ENCODE results near the gene SLC44A1. TPM values are rescaled to one million over a fixed set of nuclear protein-coding genes. Genes with fewer than 3 reads are reported as not detected.

SLC44A1 gene
- total RNA-seq, 2 experiments from 2014 or later = 26.6 to 71.6 TPM

- BruUV-seq (replicated peaks) = no TSS peak
- Histone ChIP-seq H3K27ac (ENCODE audit: low read depth, low read length, poor library complexity, severe bottlenecking) (no peak overlapping the region), H3K4me3 (ENCODE audit: low read depth, low read length, poor library complexity, severe bottlenecking) (no peak overlapping the region), H3K4me1 (ENCODE audit: insufficient read depth, low read length, poor library complexity, severe bottlenecking) (no peaks in the 10 kb centered on the region), H3K9me2 (ENCODE audit: insufficient read depth, low read length) (no peaks in the 10 kb centered on the region), H3K36me3 (ENCODE audit: insufficient read depth, low read length) (no peaks in the 10 kb centered on the region), H3K4me2 (ENCODE audit: low read length) (no peak overlapping the region), H4K20me1 (ENCODE audit: insufficient read depth, low read length) (no peaks in the 10 kb centered on the region), H2AFZ (ENCODE audit: low read length) (no peak overlapping the region), H3K9me3 (ENCODE audit: low read length) (peaks cover 24% of the 10 kb centered on the region; the same call in 1 of the 2 replicates), H3K79me2 (ENCODE audit: insufficient read depth, low read depth, low read length) (no peaks in the 10 kb centered on the region)
- intact Hi-C loops (cut with micrococcal nuclease; ENCODE audit: unreplicated experiment) = no loop called here
- ChIA-PET CTCF (ENCODE audit: unreplicated experiment) (no interaction called here), POLR2A (no interaction called here)
- DNase-seq (ENCODE audit: low spot score) = no peak
- TF ChIP-seq CTCF (conservative IDR thresholded peaks at IDR 0.05; ENCODE audit: low read length) (no peak), EZH2phosphoT487 (IDR thresholded peaks at IDR 0.05; ENCODE audit: borderline replicate concordance, low read depth, low read length) (no peak)
These were observed 20.8 kb upstream of the SLC44A1 start for GRCh38 chr9:105223544-105224140.

- no peak overlapping the region for H3K4me3 ChIP-seq (ENCODE audit: low read depth, low read length, poor library complexity, severe bottlenecking)
- no peaks in the 10 kb centered on the region for H3K4me1 ChIP-seq (ENCODE audit: insufficient read depth, low read length, poor library complexity, severe bottlenecking)
- no peaks in the 10 kb centered on the region for H3K36me3 ChIP-seq (ENCODE audit: insufficient read depth, low read length)
- H2AFZ ChIP-seq (ENCODE audit: low read length) = no peak overlapping the region
- no TSS peak for BruUV-seq (replicated peaks)
- no peaks in the 10 kb centered on the region for H3K79me2 ChIP-seq (ENCODE audit: insufficient read depth, low read depth, low read length)
- TF ChIP-seq EZH2phosphoT487 (IDR thresholded peaks at IDR 0.05; ENCODE audit: borderline replicate concordance, low read depth, low read length) = no peak
- no peak for TF ChIP-seq CTCF (conservative IDR thresholded peaks at IDR 0.05; ENCODE audit: low read length)
- no peaks in the 10 kb centered on the region for H4K20me1 ChIP-seq (ENCODE audit: insufficient read depth, low read length)
- H3K27ac ChIP-seq (ENCODE audit: low read depth, low read length, poor library complexity, severe bottlenecking) = no peak overlapping the region
- ChIA-PET CTCF (ENCODE audit: unreplicated experiment) (no interaction called here), POLR2A (interaction anchor here (0.5 to 0.7 kb wide), 4 partner anchors 13 to 482 kb away, joined by 3 to 7 read pairs (median 3); no protein-coding TSS in a partner anchor)
- no peak for DNase-seq (ENCODE audit: low spot score)
- intact Hi-C loops (cut with micrococcal nuclease; ENCODE audit: unreplicated experiment) = no loop called here
- no peak overlapping the region for H3K4me2 ChIP-seq (ENCODE audit: low read length)
- H3K9me3 ChIP-seq (ENCODE audit: low read length) = peaks cover 24% of the 10 kb centered on the region; the same call in 1 of the 2 replicates
- H3K9me2 ChIP-seq (ENCODE audit: insufficient read depth, low read length) = no peaks in the 10 kb centered on the region
These were observed 18.4 kb upstream of the SLC44A1 start for GRCh38 chr9:105226055-105226454.

- no peak overlapping the region for H3K27ac ChIP-seq (ENCODE audit: low read depth, low read length, poor library complexity, severe bottlenecking)
- no peaks in the 10 kb centered on the region for H4K20me1 ChIP-seq (ENCODE audit: insufficient read depth, low read length)
- ChIA-PET CTCF (ENCODE audit: unreplicated experiment) (no interaction called here), POLR2A (no interaction called here)
- no TSS peak for BruUV-seq (replicated peaks)
- no peak overlapping the region for H2AFZ ChIP-seq (ENCODE audit: low read length)
- no peaks in the 10 kb centered on the region for H3K79me2 ChIP-seq (ENCODE audit: insufficient read depth, low read depth, low read length)
- no peaks in the 10 kb centered on the region for H3K4me1 ChIP-seq (ENCODE audit: insufficient read depth, low read length, poor library complexity, severe bottlenecking)
- no peak overlapping the region for H3K4me3 ChIP-seq (ENCODE audit: low read depth, low read length, poor library complexity, severe bottlenecking)
- H3K9me3 ChIP-seq (ENCODE audit: low read length) = no peaks in the 10 kb centered on the region
- no peak for DNase-seq (ENCODE audit: low spot score)
- no peak overlapping the region for H3K4me2 ChIP-seq (ENCODE audit: low read length)
- no peak for TF ChIP-seq EZH2phosphoT487 (IDR thresholded peaks at IDR 0.05; ENCODE audit: borderline replicate concordance, low read depth, low read length)
- TF ChIP-seq CTCF (conservative IDR thresholded peaks at IDR 0.05; ENCODE audit: low read length) = no peak
- no peaks in the 10 kb centered on the region for H3K36me3 ChIP-seq (ENCODE audit: insufficient read depth, low read length)
- intact Hi-C loops (cut with micrococcal nuclease; ENCODE audit: unreplicated experiment) = no loop called here
- no peaks in the 10 kb centered on the region for H3K9me2 ChIP-seq (ENCODE audit: insufficient read depth, low read length)
These were observed 12.2 kb upstream of the SLC44A1 start for GRCh38 chr9:105232207-105232606.

Measured in OCI-LY7 (cell line).